D341Med (cell line): ENCODE results near the gene SLC16A3.
"Not testable (repeated sequence)": the region's sequence is repeated elsewhere in the genome, so short reads cannot be mapped to it uniquely, and the experiment has no call there.

ENCODE experiments used
- DNase-seq: peaks from one replicate; pipeline ENCODE4 v3.0.0; 2012; ENCODE audit warnings: low spot score

The SLC16A3 gene

GRCh38 chr17:82204831-82205719, 23.8 kb upstream of the SLC16A3 start:
- DNase-seq, result no peak

- peak; percentile 94 for DNase-seq
These were observed 22.9 kb upstream of the SLC16A3 start for GRCh38 chr17:82205720-82206508.

- DNase-seq, result not testable (repeated sequence)
These were observed 18.2 kb upstream of the SLC16A3 start for GRCh38 chr17:82210655-82211054.

DNA sequence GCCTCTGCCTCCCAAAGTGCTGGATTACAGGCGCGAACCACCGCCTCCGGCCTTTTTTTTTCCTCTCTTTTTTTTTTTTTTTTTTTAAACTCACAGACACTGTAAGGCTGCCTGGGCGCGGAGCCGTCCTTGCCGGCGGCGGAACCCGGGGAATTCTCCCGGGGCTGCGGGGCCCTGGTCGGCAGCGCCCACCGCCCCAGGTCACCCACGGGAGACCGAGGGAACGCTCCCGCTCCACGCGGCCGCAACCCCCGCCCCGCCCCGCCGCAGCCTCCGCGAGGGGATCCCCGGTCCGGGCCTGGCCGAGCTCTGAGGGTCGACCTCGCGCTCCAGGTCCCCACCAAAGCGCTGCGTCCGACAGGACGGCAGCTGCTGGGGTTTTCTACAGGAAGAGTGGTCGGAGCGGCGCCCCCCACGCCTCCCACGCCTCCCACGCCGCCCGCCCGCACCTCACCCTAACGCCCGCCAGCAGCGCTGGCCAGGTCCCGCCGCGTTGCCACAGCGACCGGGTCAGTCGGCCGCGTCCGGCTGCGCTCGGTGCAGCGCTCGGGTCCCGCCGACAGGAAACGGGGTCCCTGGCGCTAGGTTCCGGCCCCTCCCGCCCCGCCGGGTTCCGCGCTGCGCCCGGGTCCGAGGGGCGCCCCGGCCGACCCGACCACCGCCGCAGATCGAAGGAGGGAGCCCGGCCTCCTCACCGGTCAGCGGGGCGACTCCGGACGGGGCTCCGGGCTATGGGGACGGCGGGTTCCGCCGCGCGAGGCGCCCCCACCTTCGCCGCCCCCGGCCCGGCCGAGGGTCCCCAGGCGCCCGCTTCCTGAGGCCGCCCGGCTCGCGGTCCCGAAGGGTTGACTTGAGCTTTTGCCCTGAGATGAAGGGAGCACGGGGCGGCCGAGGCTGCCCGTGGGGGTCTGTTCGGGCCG, 16.3 kb upstream of the SLC16A3 start, which contains the start of gene CCDC57:
TSS of gene CCDC57 (minus strand) at position 512 of the 920 bp plus-strand sequence. CDS start 10,898 bp downstream, outside the sequence.
- DNase-seq, result peak; percentile 99

GRCh38 chr17:82213251-82214011, 15.4 kb upstream of the SLC16A3 start:
- peak; percentile 90 for DNase-seq

DNA sequence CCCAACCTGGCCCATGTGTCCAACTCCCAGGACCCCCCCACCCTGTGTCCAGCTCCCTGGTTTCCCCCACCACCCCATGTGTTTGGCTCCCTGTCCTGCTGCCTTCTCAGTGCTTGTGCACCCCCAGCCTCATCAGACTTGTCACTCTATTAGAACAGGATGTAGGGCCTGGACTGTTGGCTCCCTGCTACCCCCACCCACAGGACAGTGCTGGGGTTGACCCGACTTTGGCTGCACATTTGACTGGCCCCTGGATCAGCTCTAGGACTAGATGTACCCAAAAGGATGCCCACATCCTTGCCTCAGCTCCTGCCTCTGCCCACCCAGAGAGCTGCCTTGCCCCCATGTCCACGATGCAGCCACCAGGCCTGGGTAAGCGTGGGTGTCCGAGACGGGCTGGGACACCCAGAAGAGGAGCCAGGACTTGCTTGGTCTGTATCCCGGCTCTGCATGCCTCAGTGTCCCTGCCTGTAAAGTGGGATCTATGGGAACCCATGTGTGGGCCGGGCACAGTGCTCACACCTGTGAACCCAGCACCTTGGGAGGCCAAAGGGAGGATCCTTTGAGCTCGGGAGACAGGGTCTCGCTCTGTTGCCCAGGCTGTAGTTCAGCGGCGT, 14.7 kb upstream of the SLC16A3 start:
- peak; percentile 37 for DNase-seq

- peak; percentile 81 for DNase-seq
These were observed 13.5 kb upstream of the SLC16A3 start for GRCh38 chr17:82215095-82215971.

- DNase-seq, result no peak
These were observed 12.9 kb upstream of the SLC16A3 start for GRCh38 chr17:82215972-82216300.

DNA sequence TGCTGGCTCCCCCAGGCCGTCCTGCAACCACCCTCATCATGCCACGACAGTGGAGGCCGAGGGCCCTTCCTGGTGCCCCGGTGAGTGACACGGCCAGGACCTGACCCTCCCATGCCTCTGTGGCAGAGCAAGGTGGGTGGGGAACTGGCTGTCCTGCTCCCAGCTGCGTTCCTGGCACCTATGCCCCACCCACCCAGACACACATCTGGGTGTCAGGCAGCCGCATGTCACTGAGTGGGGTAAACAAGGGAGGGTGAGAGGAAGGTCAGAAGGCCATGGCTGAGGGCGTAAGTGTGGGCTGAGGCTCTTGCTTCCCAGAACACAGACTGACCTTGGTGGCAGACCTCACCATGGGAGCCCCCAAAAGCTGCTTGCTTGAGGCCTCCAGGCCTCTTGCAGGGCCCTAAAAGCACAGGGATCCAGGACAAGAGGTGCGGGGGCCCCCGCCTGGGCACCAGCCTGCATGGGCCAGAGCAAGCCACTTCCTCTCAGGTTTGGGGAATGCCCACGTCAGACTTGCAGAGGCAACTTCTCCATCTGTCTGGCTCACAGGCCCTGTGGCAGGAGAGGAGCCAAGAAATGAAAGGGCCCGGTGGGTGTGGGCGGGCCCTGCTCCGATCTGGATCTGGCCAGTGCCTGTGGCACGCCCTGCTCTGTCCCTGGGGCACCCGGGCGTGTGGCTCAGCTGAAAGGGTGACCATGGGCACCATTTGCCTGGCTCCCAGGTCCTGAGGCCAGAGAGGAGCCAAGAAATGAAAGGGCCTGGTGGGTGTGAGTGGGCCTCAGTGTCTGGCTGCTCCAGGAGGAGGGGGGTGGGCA, 12.3 kb upstream of the SLC16A3 start:
- peak; percentile 51 for DNase-seq

- DNase-seq, result no peak
These were observed 11.7 kb upstream of the SLC16A3 start for GRCh38 chr17:82217120-82217529.

- DNase-seq, result no peak
These were observed 11.2 kb upstream of the SLC16A3 start for GRCh38 chr17:82217530-82218204.

GRCh38 chr17:82218349-82219075, 10.3 kb upstream of the SLC16A3 start:
- no peak for DNase-seq

DNA sequence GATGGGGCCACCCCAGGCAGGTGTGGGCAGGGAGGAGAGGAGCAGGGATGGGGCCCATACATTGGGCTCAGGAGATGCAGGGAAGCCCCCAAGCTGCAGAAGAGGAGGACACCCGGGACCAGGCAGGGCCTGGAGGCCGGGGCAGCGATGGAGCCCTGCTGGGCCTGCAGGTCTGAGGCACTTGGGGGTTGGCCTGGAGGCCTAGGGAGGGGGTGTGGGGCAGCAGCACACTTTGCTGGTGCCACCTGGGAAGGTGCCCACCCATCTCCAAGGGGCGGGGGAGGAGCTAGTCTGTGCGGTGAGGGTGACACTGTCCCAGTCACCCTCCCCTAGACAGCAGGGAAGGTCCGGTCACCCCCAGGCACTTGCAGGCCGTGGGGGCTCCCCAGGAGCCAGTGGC, 9.8 kb upstream of the SLC16A3 start:
- no peak for DNase-seq

- DNase-seq, result no peak
These were observed 8.8 kb upstream of the SLC16A3 start for GRCh38 chr17:82219753-82220709.

- no peak for DNase-seq
These were observed 7.4 kb upstream of the SLC16A3 start for GRCh38 chr17:82221341-82221902.

- no peak for DNase-seq
These were observed 6.0 kb upstream of the SLC16A3 start for GRCh38 chr17:82222816-82223215.
